ENCODE results near the gene SCN3B. TPM values are rescaled to one million over a fixed set of nuclear protein-coding genes. Genes with fewer than 3 reads are reported as not detected.

Gene SCN3B
- total RNA-seq, 1 experiment from 2014 or later, result 0.77 TPM

DNA sequence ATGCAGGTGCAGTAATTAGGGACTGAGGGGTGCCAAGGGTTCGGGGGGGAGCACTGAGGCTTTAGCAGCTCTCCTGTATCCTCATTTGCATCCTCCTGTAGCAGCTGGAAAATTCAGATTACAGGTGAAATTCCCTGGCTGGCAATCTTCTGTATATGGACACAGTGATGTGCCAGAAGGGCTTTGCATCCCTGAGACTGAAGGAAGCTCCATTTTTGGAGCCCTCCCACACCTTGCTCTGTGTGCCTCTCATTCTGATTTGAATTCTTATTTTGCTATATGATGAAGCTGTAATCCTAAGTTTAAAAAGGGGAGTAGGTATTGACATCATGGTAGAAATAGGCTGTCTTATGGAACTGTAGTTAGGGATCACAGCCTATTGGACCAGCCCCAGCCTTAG is 46.6 kb downstream of the SCN3B start:
- Histone ChIP-seq H3K4ac (ENCODE audit: low read depth, low read length) (no peak overlapping the region), H2BK5ac (ENCODE audit: insufficient read length, low read length) (no peak overlapping the region), H3T11ph (ENCODE audit: low read length) (no peak overlapping the region), H2BK120ac (ENCODE audit: low read depth, low read length, poor library complexity, severe bottlenecking) (no peak overlapping the region), H3K18ac (ENCODE audit: insufficient read length, low read depth, low read length) (no peak overlapping the region), H3K79me1 (ENCODE audit: insufficient read depth, low read depth, low read length, poor library complexity, severe bottlenecking) (no peaks in the 10 kb centered on the region), H3K4me2 (ENCODE audit: insufficient read depth, insufficient read length, low read length) (no peak overlapping the region), H2BK20ac (ENCODE audit: low read depth, low read length, poor library complexity, severe bottlenecking) (no peak overlapping the region), H4K91ac (ENCODE audit: insufficient read length, low read depth, low read length) (no peak overlapping the region), H4K5ac (ENCODE audit: insufficient read length, low read depth, low read length) (no peak overlapping the region), H3K23ac (ENCODE audit: insufficient read length, low read depth, low read length) (no peak overlapping the region), H2AK5ac (ENCODE audit: insufficient read length, low read length) (no peak overlapping the region), H3K14ac (ENCODE audit: insufficient read depth, low read length) (no peak overlapping the region), H2BK15ac (ENCODE audit: low read depth, low read length) (no peak overlapping the region), H3K9me3 (ENCODE audit: control insufficient read depth, low read depth, low read length) (no peaks in the 10 kb centered on the region), H3K27ac (ENCODE audit: insufficient read length, low read depth, low read length) (no peak overlapping the region), H3K56ac (ENCODE audit: insufficient read length, low read depth, low read length) (no peak overlapping the region), H4K8ac (replicated peaks; ENCODE audit: insufficient read length, low read depth, low read length) (no peak overlapping the region), H2AFZ (ENCODE audit: low read length) (no peak overlapping the region), H3K79me2 (ENCODE audit: insufficient read depth, low read length) (no peaks in the 10 kb centered on the region), H3K9ac (ENCODE audit: extremely low read depth, insufficient read length, low read length) (no peak overlapping the region), H4K20me1 (ENCODE audit: control insufficient read depth, insufficient read depth, insufficient read length) (no peaks in the 10 kb centered on the region), H2BK12ac (ENCODE audit: insufficient read length, low read depth, low read length) (no peak overlapping the region), H3K4me1 (ENCODE audit: insufficient read depth, low read length) (no peaks in the 10 kb centered on the region), H3K27me3 (ENCODE audit: insufficient read depth, low read length) (no peaks in the 10 kb centered on the region), H3K23me2 (ENCODE audit: insufficient read length, low read depth, low read length, poor library complexity, severe bottlenecking) (no peaks in the 10 kb centered on the region)
- TF ChIP-seq, protein P1, sequence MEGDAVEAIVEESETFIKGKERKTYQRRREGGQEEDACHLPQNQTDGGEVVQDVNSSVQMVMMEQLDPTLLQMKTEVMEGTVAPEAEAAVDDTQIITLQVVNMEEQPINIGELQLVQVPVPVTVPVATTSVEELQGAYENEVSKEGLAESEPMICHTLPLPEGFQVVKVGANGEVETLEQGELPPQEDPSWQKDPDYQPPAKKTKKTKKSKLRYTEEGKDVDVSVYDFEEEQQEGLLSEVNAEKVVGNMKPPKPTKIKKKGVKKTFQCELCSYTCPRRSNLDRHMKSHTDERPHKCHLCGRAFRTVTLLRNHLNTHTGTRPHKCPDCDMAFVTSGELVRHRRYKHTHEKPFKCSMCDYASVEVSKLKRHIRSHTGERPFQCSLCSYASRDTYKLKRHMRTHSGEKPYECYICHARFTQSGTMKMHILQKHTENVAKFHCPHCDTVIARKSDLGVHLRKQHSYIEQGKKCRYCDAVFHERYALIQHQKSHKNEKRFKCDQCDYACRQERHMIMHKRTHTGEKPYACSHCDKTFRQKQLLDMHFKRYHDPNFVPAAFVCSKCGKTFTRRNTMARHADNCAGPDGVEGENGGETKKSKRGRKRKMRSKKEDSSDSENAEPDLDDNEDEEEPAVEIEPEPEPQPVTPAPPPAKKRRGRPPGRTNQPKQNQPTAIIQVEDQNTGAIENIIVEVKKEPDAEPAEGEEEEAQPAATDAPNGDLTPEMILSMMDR (conservative IDR thresholded peaks at IDR 0.05), result no peak
- no peak overlapping the region for H3K4me3 Mint-ChIP-seq
- no peak for DNase-seq
- H3K9me3 Mint-ChIP-seq, result no peaks in the 10 kb centered on the region
- peaks cover 17 to 75% (median 75%) of the 10 kb centered on the region in 3 experiments for H3K36me3 Mint-ChIP-seq (ENCODE audit: insufficient read depth in 1 of 3, low read depth in 3 of 3)
- no peaks in the 10 kb centered on the region; the same call in 1 of the 2 replicates for H3K27me3 Mint-ChIP-seq (ENCODE audit: low read depth)
- H3K27ac Mint-ChIP-seq, result no peak overlapping the region
- peaks cover 6 to 7% of the 10 kb centered on the region in 2 experiments for H3K4me1 Mint-ChIP-seq
- no CpG with 5 or more reads among the region's 1 CpG for WGBS (ENCODE audit: extremely low coverage, insufficient read length, low lambda C conversion rate)

All from H9 (cell line).